ENCODE measurements around the gene SPDYC. TPM values are rescaled to one million over a fixed set of nuclear protein-coding genes. Genes with fewer than 3 reads are reported as not detected.

Gene SPDYC
- total and polyA plus RNA-seq, 2 of the 13 experiments (the other 11 are each of a cell fraction or from before 2014, with no cell fraction given), result 0.15 to 0.33 TPM

- TF ChIP-seq AKNA (CRISPR knock-in tag; IDR thresholded peaks at IDR 0.05; ENCODE audit: borderline replicate concordance) (no peak), HOXA9 (CRISPR knock-in tag; IDR thresholded peaks at IDR 0.05; ENCODE audit: borderline replicate concordance) (no peak), CCDC6 (CRISPR knock-in tag; IDR thresholded peaks at IDR 0.05) (0 out of 2 replicates have a peak, but pooled peaks have one; percentile 21), BATF2 (CRISPR knock-in tag; IDR thresholded peaks at IDR 0.05) (no peak), AHDC1 (CRISPR knock-in tag; IDR thresholded peaks at IDR 0.05; ENCODE audit: borderline replicate concordance) (no peak), YEATS4 (CRISPR knock-in tag; IDR thresholded peaks at IDR 0.05; ENCODE audit: borderline replicate concordance) (peak; percentile 30; the same call in 1 of the 2 replicates), POGZ (CRISPR knock-in tag; IDR thresholded peaks at IDR 0.05) (0 out of 2 replicates have a peak, but pooled peaks have one; percentile 25), JUN (CRISPR knock-in tag; IDR thresholded peaks at IDR 0.05) (no peak), HNF4A (CRISPR knock-in tag; IDR thresholded peaks at IDR 0.05) (no peak), NR2C2 (CRISPR knock-in tag; IDR thresholded peaks at IDR 0.05; ENCODE audit: borderline replicate concordance) (peak; percentile 49; the same call in 1 of the 2 replicates), JDP2 (CRISPR knock-in tag; IDR thresholded peaks at IDR 0.05; ENCODE audit: borderline replicate concordance) (no peak), ZNF691 (CRISPR knock-in tag; IDR thresholded peaks at IDR 0.05; ENCODE audit: borderline replicate concordance, low read depth) (peak; percentile 72; the same call in 1 of the 2 replicates), ZNF839 (CRISPR knock-in tag; IDR thresholded peaks at IDR 0.05; ENCODE audit: borderline replicate concordance) (0 out of 2 replicates have a peak, but pooled peaks have one; percentile 53), ZNF816 (CRISPR knock-in tag; IDR thresholded peaks at IDR 0.05; ENCODE audit: borderline replicate concordance) (0 out of 2 replicates have a peak, but pooled peaks have one; percentile 63), ZNF776 (CRISPR knock-in tag; IDR thresholded peaks at IDR 0.05) (no peak), ZMYM3 (CRISPR knock-in tag; IDR thresholded peaks at IDR 0.05) (peak; percentile 88)
Measured at GRCh38 chr11:65180877-65181568, 11.0 kb downstream of the SPDYC start (continued).

Data from HepG2 (cell line).